H54 (cell line): ENCODE data around the gene SPON2.

Experiments used
- DNase-seq: peaks from one replicate; pipeline ENCODE4 v3.0.0; 2011; ENCODE audit warnings: low spot score, mixed read lengths; ENCODE audit not compliant: insufficient read length
- FAIRE-seq: peaks from 3 replicates; lab custom pipeline; 2011; peaks lifted over from hg19 to GRCh38; lab: Jason Lieb, UNC
- POLR2A ChIP-seq: IDR thresholded peaks from 2 replicates; pipeline ENCODE4 v1.6.1; 2011; ENCODE audit warnings: low read depth, mild to moderate bottlenecking, low read length

Gene SPON2

GRCh38 chr4:1168191-1169101 is 3.9 kb downstream of the SPON2 start:
- TF ChIP-seq POLR2A, result no peak
- no peak for DNase-seq
- no peak for FAIRE-seq

- FAIRE-seq (no peak), DNase-seq (peak; percentile 70)
- peak; percentile 27; the same call in 1 of the 2 replicates for TF ChIP-seq POLR2A
These were observed 5.0 kb downstream of the SPON2 start for GRCh38 chr4:1167244-1167949.

GRCh38 chr4:1166509-1167243 is 5.7 kb downstream of the SPON2 start:
- TF ChIP-seq POLR2A, result no peak
- FAIRE-seq, result no peak
- no peak for DNase-seq

- DNase-seq (no peak), FAIRE-seq (no peak)
- TF ChIP-seq POLR2A, result no peak
These were observed 7.3 kb downstream of the SPON2 start for GRCh38 chr4:1164956-1165545.

- no peak for FAIRE-seq
These were observed 7.9 kb downstream of the SPON2 start for GRCh38 chr4:1164444-1164843.

GRCh38 chr4:1164040-1164439 is 8.3 kb downstream of the SPON2 start:
- FAIRE-seq, result no peak
- TF ChIP-seq POLR2A, result no peak
- no peak for DNase-seq

More at GRCh38 chr4:1164444-1164843, 7.9 kb downstream of the SPON2 start:
- no peak for DNase-seq
- TF ChIP-seq POLR2A, result no peak

GRCh38 chr4:1160351-1160750 is 12.0 kb downstream of the SPON2 start:
- no peak for FAIRE-seq
- no peak for TF ChIP-seq POLR2A
- no peak for DNase-seq

- no peak for DNase-seq
- no peak for FAIRE-seq
- no peak for TF ChIP-seq POLR2A
These were observed 16.3 kb downstream of the SPON2 start for GRCh38 chr4:1156069-1156468.

GRCh38 chr4:1155314-1155713 is 17.1 kb downstream of the SPON2 start:
- no peak for FAIRE-seq

GRCh38 chr4:1154523-1155182 is 17.7 kb downstream of the SPON2 start:
- no peak for TF ChIP-seq POLR2A
- DNase-seq, result no peak
- no peak for FAIRE-seq

More at GRCh38 chr4:1155314-1155713, 17.1 kb downstream of the SPON2 start:
- TF ChIP-seq POLR2A, result no peak
- no peak for DNase-seq

GRCh38 chr4:1154126-1154522 is 18.3 kb downstream of the SPON2 start:
- FAIRE-seq (no peak), DNase-seq (no peak)
- TF ChIP-seq POLR2A, result no peak

- FAIRE-seq (no peak), DNase-seq (no peak)
- no peak for TF ChIP-seq POLR2A
These were observed 18.8 kb downstream of the SPON2 start for GRCh38 chr4:1153567-1154090.

- no peak for FAIRE-seq
- TF ChIP-seq POLR2A, result no peak
- DNase-seq, result no peak
These were observed 20.1 kb downstream of the SPON2 start for GRCh38 chr4:1152290-1152689.
